ENCODE results near the gene CLDN14. TPM values are rescaled to one million over a fixed set of nuclear protein-coding genes. Genes with fewer than 3 reads are reported as not detected.

Gene CLDN14
- polyA plus RNA-seq, 3 donors from 2014 or later, result not detected

- Mint-ChIP-seq H3K4me3 (no peak overlapping the region), H3K27me3 (ENCODE audit: low read depth in 3 of 3) (peaks cover 3 to 6% (median 3%) of the 10 kb centered on the region in 3 donors), H3K36me3 (no peaks in the 10 kb centered on the region), H3K9me3 (no peaks in the 10 kb centered on the region), H3K27ac (no peak overlapping the region), H3K4me1 (no peaks in the 10 kb centered on the region)
- no peak for DNase-seq
These were observed 5.3 kb downstream of the CLDN14 start for GRCh38 chr21:36474591-36474990.

GRCh38 chr21:36473203-36473602, 6.7 kb downstream of the CLDN14 start:
- Mint-ChIP-seq H3K4me3 (no peak overlapping the region), H3K9me3 (no peaks in the 10 kb centered on the region), H3K4me1 (no peaks in the 10 kb centered on the region), H3K36me3 (no peaks in the 10 kb centered on the region), H3K27me3 (ENCODE audit: low read depth in 3 of 3) (peaks cover 3 to 6% (median 3%) of the 10 kb centered on the region in 3 donors), H3K27ac (no peak overlapping the region)
- DNase-seq, result no peak

GRCh38 chr21:36472377-36472776, 7.5 kb downstream of the CLDN14 start:
- Mint-ChIP-seq H3K27me3 (ENCODE audit: low read depth in 3 of 3) (peaks cover 3 to 6% (median 3%) of the 10 kb centered on the region in 3 donors), H3K9me3 (no peaks in the 10 kb centered on the region), H3K4me3 (no peak overlapping the region), H3K4me1 (no peaks in the 10 kb centered on the region), H3K27ac (no peak overlapping the region), H3K36me3 (no peaks in the 10 kb centered on the region)
- DNase-seq, result no peak

GRCh38 chr21:36471254-36471723, 8.6 kb downstream of the CLDN14 start:
- Mint-ChIP-seq H3K36me3 (no peaks in the 10 kb centered on the region), H3K27me3 (ENCODE audit: low read depth in 3 of 3) (peaks cover 2 to 8% (median 3%) of the 10 kb centered on the region in 3 donors), H3K4me1 (no peaks in the 10 kb centered on the region), H3K9me3 (no peaks in the 10 kb centered on the region), H3K4me3 (no peak overlapping the region), H3K27ac (no peak overlapping the region)
- no peak for DNase-seq

GRCh38 chr21:36470294-36470693, 9.6 kb downstream of the CLDN14 start:
- Mint-ChIP-seq H3K9me3 (no peaks in the 10 kb centered on the region), H3K27ac (no peak overlapping the region), H3K36me3 (no peaks in the 10 kb centered on the region), H3K4me3 (no peak overlapping the region), H3K27me3 (ENCODE audit: low read depth in 3 of 3) (peaks cover 2 to 8% (median 3%) of the 10 kb centered on the region in 3 donors), H3K4me1 (no peaks in the 10 kb centered on the region)
- DNase-seq, result no peak

GRCh38 chr21:36466061-36466511, 13.8 kb downstream of the CLDN14 start:
- H3K27ac Mint-ChIP-seq, result no peak overlapping the region
- H3K9me3 Mint-ChIP-seq, result no peaks in the 10 kb centered on the region
- no peak overlapping the region for H3K4me3 Mint-ChIP-seq
- no peaks in the 10 kb centered on the region for H3K4me1 Mint-ChIP-seq
- H3K27me3 Mint-ChIP-seq (ENCODE audit: low read depth in 3 of 3), result peaks cover 0 to 2% (median 2%) of the 10 kb centered on the region in 3 donors
- no peaks in the 10 kb centered on the region for H3K36me3 Mint-ChIP-seq
- no peak for DNase-seq

- H3K4me1 Mint-ChIP-seq, result no peaks in the 10 kb centered on the region
- no peaks in the 10 kb centered on the region for H3K36me3 Mint-ChIP-seq
- DNase-seq, result no peak
- no peaks in the 10 kb centered on the region for H3K9me3 Mint-ChIP-seq
- peaks cover 0 to 2% (median 2%) of the 10 kb centered on the region in 3 donors for H3K27me3 Mint-ChIP-seq (ENCODE audit: low read depth in 3 of 3)
- no peak overlapping the region for H3K4me3 Mint-ChIP-seq
- H3K27ac Mint-ChIP-seq, result peak overlapping the region in 1 of 6 donors; percentile 40
These were observed 14.4 kb downstream of the CLDN14 start for GRCh38 chr21:36465478-36465877.

- H3K9me3 Mint-ChIP-seq, result no peaks in the 10 kb centered on the region
These were observed 15.3 kb downstream of the CLDN14 start for GRCh38 chr21:36464590-36464989.

GRCh38 chr21:36463991-36464390, 15.9 kb downstream of the CLDN14 start:
- peaks cover 1 to 2% (median 2%) of the 10 kb centered on the region in 3 donors for H3K27me3 Mint-ChIP-seq (ENCODE audit: low read depth in 3 of 3)
- no peaks in the 10 kb centered on the region for H3K9me3 Mint-ChIP-seq
- no peak overlapping the region for H3K27ac Mint-ChIP-seq
- no peak overlapping the region for H3K4me3 Mint-ChIP-seq
- no peaks in the 10 kb centered on the region for H3K36me3 Mint-ChIP-seq
- DNase-seq, result no peak
- H3K4me1 Mint-ChIP-seq, result no peaks in the 10 kb centered on the region

More at GRCh38 chr21:36464590-36464989, 15.3 kb downstream of the CLDN14 start:
- H3K4me3 Mint-ChIP-seq, result no peak overlapping the region
- no peak for DNase-seq
- peaks cover 1 to 2% (median 2%) of the 10 kb centered on the region in 3 donors for H3K27me3 Mint-ChIP-seq (ENCODE audit: low read depth in 3 of 3)
- H3K36me3 Mint-ChIP-seq, result no peaks in the 10 kb centered on the region
- no peaks in the 10 kb centered on the region for H3K4me1 Mint-ChIP-seq
- H3K27ac Mint-ChIP-seq, result no peak overlapping the region

- Mint-ChIP-seq H3K4me1 (no peaks in the 10 kb centered on the region), H3K27ac (no peak overlapping the region), H3K4me3 (no peak overlapping the region), H3K36me3 (no peaks in the 10 kb centered on the region), H3K9me3 (no peaks in the 10 kb centered on the region), H3K27me3 (ENCODE audit: low read depth in 3 of 3) (peaks cover 1 to 2% (median 2%) of the 10 kb centered on the region in 3 donors)
- no peak for DNase-seq
These were observed 16.7 kb downstream of the CLDN14 start for GRCh38 chr21:36463204-36463603.

GRCh38 chr21:36461918-36462486, 17.9 kb downstream of the CLDN14 start:
- no peaks in the 10 kb centered on the region for H3K36me3 Mint-ChIP-seq
- no peak overlapping the region for H3K27ac Mint-ChIP-seq
- no peaks in the 10 kb centered on the region for H3K4me1 Mint-ChIP-seq
- H3K9me3 Mint-ChIP-seq, result no peaks in the 10 kb centered on the region
- no peak for DNase-seq
- H3K4me3 Mint-ChIP-seq, result no peak overlapping the region
- H3K27me3 Mint-ChIP-seq (ENCODE audit: low read depth in 3 of 3), result peaks cover 1 to 2% (median 2%) of the 10 kb centered on the region in 3 donors

- Mint-ChIP-seq H3K27me3 (ENCODE audit: low read depth in 3 of 3) (peaks cover 0 to 2% (median 1%) of the 10 kb centered on the region in 3 donors), H3K4me1 (no peaks in the 10 kb centered on the region), H3K27ac (no peak overlapping the region), H3K36me3 (no peaks in the 10 kb centered on the region), H3K9me3 (no peaks in the 10 kb centered on the region), H3K4me3 (no peak overlapping the region)
- no peak for DNase-seq
These were observed 18.5 kb downstream of the CLDN14 start for GRCh38 chr21:36461277-36461917.

GRCh38 chr21:36460866-36461265, 19.1 kb downstream of the CLDN14 start:
- Mint-ChIP-seq H3K4me3 (no peak overlapping the region), H3K36me3 (no peaks in the 10 kb centered on the region), H3K27ac (no peak overlapping the region), H3K27me3 (ENCODE audit: low read depth in 3 of 3) (peaks cover 0 to 2% (median 1%) of the 10 kb centered on the region in 3 donors), H3K4me1 (no peaks in the 10 kb centered on the region), H3K9me3 (no peaks in the 10 kb centered on the region)
- DNase-seq, result no peak

GRCh38 chr21:36459098-36459497, 20.8 kb downstream of the CLDN14 start:
- H3K4me3 Mint-ChIP-seq, result no peak overlapping the region
- H3K36me3 Mint-ChIP-seq, result no peaks in the 10 kb centered on the region
- H3K27me3 Mint-ChIP-seq (ENCODE audit: low read depth in 3 of 3), result peaks cover 4 to 5% (median 4%) of the 10 kb centered on the region in 3 donors
- no peaks in the 10 kb centered on the region for H3K4me1 Mint-ChIP-seq
- H3K27ac Mint-ChIP-seq, result no peak overlapping the region
- no peak for DNase-seq
- no peaks in the 10 kb centered on the region for H3K9me3 Mint-ChIP-seq
